HG02938 (cell line): Measurements from ENCODE around the gene CD53.
"Not testable (repeated sequence)": the region's sequence is repeated elsewhere in the genome, so short reads cannot be mapped to it uniquely, and the experiment has no call there.

Source experiments
- ATAC-seq: cut with Tn5 transposase; IDR thresholded peaks from one replicate; pipeline ENCODE4 v1.9.1; 2021; ENCODE audit warnings: mild to moderate bottlenecking, moderate library complexity; ENCODE audit not compliant: unreplicated experiment

Gene CD53

DNA sequence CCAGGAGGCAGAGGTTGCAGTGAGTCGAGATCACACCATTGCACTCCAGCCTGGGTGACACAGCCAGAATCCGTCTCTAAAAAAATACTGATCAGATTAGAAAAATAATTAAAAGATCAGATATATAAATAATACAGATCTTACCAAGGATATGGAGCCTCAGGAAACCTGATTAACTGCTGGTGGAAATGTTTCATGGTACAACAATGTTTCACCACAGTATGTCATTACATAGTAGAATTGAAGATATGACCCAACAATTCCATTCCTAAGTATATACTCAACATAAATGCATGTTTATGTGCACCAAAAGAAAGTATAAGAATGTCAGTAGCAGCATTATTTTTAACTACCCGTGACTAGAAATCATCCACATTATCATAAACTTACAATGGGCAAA lies 41.7 kb downstream of the CD53 start:
- ATAC-seq, result no peak

DNA sequence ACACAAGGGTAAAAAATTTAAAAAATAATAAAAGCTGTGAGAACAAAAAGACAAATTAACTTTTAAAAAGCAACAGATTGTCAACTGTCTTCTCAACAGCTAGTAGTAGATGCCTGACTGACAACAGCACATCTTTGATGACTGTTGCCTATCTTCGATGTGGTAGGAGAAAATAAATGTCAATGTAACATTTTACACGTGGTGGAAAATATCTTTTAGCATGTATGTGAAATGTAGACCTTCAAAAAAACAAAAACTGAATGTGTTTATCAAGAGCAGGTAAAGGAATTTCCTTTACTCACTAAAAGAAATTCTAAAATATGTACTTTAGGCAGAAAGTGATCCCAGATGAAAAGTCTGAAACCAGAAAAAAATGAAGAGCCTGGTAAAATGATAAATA lies 42.9 kb downstream of the CD53 start:
- ATAC-seq, result no peak

DNA sequence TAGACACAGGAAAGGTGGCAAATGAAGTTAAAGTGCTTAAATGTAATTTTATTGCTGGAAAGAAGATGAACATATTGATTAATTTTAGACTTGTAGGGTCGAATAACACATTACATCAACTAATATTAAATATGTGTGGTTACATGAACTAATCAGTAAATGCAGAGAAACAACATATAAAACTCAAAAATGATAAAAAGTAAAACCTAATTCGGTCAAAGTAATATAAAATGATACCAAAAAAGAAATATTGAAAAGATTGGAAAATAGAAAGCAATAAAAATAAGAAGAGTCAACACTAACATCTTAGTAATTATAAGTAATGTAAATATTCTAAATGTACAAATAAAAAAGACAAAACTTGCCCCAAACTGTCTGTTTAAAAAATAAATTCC lies 43.3 kb downstream of the CD53 start:
- no peak for ATAC-seq

DNA sequence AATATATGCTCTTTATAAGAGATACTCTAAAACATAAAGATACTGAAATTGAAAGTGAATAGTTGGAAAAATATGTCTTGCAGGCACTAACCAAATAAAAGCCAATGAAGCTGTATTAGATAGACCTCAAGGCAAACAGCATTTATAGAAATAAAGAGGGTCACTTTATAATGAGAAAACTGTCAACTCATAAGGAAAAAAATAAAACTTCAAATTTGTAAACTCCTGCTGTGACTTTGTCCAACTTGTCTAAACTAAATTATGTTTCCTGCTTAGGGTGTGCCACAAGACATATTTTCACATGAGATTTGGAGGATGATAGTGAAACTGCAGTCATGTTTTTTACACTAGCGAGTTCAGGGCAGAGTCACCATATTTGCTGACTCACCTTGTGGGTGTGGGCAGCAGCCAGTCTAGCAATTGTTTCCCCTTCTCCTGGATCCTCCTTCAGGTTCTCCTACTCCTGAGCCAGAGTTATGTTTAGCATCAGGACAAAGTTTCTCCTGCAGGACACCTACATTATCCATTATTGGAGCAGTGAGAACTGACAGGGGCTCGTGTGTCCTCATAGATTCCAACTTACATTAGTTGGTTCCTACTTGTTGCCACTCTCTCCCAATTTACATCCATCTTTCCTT lies 43.8 kb downstream of the CD53 start:
- ATAC-seq, result no peak

DNA sequence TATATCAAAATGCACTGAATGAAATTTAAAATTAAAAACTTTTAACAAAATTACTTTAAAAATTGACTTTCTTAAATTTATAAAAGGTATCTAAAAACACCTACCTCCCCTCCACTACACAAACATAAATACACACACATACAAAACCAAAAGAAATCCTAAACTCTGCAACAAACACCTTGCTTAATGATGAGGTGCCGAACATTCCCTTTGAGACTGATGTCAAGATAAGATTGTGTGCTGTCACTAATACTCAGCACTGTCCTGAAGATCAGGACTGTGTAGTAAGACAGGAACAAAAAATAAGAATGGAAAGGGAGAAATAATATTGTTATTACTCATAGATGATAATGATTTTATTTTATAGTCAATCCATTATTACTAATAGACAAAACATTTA lies 45.1 kb downstream of the CD53 start:
- ATAC-seq, result no peak

DNA sequence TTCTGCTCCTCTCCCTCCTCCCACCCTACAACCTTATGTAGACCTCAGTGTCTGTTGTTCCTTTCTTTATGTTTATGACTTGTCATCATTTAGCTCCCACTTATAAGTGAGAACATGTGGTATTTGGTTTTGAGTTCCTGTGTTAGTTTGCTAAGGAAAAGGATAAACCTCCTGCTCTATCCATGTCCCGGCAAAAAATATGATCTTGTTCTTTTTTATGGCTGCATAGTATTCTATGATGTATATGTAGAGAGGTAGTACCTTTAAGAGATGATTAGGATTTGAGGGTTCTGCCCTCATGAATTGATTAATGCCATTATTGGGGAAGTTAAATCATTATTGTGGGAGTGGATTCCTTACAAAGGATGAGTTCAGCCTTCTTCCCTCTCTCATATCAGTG lies 49.0 kb downstream of the CD53 start:
- no peak for ATAC-seq

- ATAC-seq, result no peak
Observed at GRCh38 chr1:110927484-110928075, 54.6 kb downstream of the CD53 start.

GRCh38 chr1:110928191-110928590 lies 55.2 kb downstream of the CD53 start:
- ATAC-seq, result no peak

GRCh38 chr1:110928904-110929303 lies 56.0 kb downstream of the CD53 start:
- ATAC-seq, result no peak

DNA sequence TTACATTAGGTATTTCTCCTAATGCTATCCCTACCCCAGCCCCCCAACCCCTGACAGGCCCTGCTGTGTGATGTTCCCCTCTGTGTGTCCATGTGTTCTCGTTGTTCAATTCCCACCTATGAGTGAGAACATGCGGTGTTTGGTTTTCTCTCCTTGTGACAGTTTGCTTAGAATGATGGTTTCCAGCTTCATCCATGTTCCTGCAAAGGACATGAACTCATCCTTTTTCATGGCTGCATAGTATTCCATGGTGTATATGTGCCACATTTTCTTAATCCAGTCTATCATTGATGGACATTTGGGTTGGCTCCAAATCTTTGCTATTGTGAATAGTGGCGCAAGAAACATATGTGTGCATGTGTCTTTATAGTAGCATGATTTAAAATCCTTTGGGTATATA lies 58.1 kb downstream of the CD53 start:
- not testable (repeated sequence) for ATAC-seq

DNA sequence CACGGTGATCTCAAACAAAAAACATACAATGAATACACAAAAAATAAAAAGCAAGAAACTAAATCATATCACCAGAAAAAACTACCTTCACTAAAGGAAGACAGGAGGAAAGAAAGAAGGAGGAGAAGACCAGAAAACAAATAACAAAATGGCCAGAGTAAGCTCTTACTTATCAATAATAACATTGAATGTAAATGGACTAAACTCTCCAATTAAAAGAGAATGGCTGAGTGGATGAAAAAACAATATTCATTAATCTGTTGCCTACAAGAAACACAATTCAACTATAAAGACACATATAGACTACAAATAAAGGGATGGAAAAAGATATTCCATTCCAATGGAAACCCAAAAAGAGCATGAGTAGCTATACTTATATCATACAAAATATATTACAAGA lies 63.6 kb downstream of the CD53 start:
- ATAC-seq, result no peak

DNA sequence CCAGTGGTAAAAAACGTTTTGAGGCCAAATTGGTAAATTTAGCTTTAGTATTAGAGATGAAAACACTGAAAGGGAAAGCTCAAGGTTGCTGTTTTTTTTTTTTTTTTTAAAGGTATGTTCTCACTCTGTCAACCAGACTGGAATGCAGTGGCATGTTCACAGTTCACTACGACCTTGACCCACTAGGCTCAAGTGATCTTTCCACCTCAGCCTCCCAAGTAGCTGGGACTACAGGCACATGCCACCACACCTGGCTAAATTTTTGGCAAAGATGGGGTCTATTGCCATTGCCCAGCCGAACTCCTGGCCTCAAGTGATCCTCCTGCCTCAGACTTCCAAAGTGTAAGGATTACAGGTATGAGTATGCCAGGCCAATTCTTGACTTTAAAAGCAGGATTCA lies 71.9 kb downstream of the CD53 start:
- ATAC-seq, result no peak

GRCh38 chr1:110945626-110946025 lies 72.7 kb downstream of the CD53 start:
- ATAC-seq, result no peak

DNA sequence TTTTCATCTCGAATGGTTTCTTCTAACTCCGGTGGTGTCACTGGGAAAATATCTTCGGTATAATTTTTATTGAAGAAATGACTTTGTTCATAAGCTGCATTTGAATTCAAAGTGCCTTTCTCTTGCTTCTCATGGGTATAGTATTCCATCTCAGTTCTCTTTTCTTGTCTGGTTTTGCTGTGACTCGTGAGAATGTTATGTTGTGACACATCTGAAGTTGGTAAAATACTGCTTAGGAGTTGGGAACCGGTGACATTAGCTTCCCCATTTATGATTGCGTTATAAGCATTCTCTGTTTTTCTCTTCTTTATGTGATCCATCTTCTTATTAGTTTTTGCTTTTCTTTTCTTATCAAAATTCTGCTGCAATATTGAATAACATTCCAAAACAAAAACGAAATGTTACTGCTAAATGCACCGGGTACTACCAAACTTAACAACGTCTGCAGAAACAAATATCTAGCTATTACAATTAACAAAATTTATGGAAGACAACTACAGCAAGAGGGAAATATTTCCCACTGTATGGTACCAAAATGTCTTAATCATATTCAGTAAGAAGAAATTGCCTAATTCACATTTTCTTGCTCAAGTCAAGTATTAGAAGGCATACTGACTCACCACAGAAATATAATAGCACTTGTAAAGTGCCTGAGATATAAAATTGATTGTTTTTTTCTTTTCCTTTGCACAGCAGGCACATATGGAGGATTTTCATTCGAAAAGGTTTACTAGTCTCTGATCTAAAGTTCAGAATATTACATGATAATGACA lies 75.3 kb downstream of the CD53 start:
- ATAC-seq, result no peak
